ENCODE measurements around the gene BFSP2. TPM values are rescaled to one million over a fixed set of nuclear protein-coding genes. Genes with fewer than 3 reads are reported as not detected.

Gene BFSP2
- total and polyA plus RNA-seq, 2 donors (not counting 3 experiments of a cell fraction or from before 2014, with no cell fraction given), result not detected

DNA sequence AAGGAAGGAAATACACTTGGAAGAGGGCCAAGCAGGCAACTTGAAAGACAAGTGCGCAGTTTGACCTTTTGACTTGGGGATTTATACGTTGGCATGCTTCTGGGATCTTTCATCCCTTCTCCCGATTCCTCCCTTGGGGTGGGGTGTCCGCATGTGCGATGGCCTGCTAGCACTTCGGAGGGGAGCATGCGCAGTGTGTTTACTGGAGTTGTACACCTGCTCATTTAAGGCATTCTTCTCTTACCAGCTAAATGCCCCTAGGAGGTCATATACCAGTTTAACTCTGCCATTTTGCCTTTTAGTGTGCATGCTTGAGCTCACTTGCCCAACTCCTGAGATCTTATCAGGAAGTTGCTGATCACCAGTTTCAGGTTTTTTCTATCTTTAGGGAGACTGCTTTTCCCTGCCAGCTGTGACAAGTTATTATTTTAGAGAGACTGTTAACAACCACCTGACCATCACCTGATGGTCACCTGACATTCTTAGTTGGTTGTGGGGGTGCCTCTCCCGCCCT is 63.5 kb downstream of the BFSP2 start:
- Histone ChIP-seq H3K36me3 (ENCODE audit: control insufficient read depth in 2 of 2, extremely low read depth in 1 of 2, insufficient read depth in 2 of 2, low read length in 2 of 2) (no peaks in the 10 kb centered on the region), H3K9ac (replicated peaks; ENCODE audit: extremely low read depth, insufficient read depth, low read length) (no peak overlapping the region), H3K9me3 (replicated peaks; ENCODE audit: control insufficient read depth, insufficient read depth, low read length) (no peaks in the 10 kb centered on the region), H4K20me1 (replicated peaks; ENCODE audit: control insufficient read depth, extremely low read depth, insufficient read depth, low read length) (no peaks in the 10 kb centered on the region), H3K4me1 (ENCODE audit: control insufficient read depth, extremely low read depth, insufficient read depth, low read length) (no peaks in the 10 kb centered on the region), H3K4me2 (ENCODE audit: insufficient read depth, low read length) (no peak overlapping the region), H3K9me1 (replicated peaks; ENCODE audit: control insufficient read depth, extremely low read depth, insufficient read depth, low read length) (no peaks in the 10 kb centered on the region), H3K4me3 (replicated peaks in 1 of 3; ENCODE audit: insufficient read depth in 1 of 3, low read depth in 1 of 3, low read length in 3 of 3) (no peak overlapping the region), H2AFZ (ENCODE audit: low read depth, low read length) (no peak overlapping the region), H3K27ac (ENCODE audit: insufficient read depth, low read depth, low read length) (no peak overlapping the region), H3K79me2 (ENCODE audit: control insufficient read depth, insufficient read depth, low read length) (no peaks in the 10 kb centered on the region), H3K27me3 (ENCODE audit: control insufficient read depth in 2 of 2, insufficient read depth in 2 of 2, low read length in 2 of 2) (peaks cover 5 to 13% of the 10 kb centered on the region in 2 experiments)
- no TSS peak for BruUV-seq (replicated peaks)
- FAIRE-seq (no peak), DNase-seq (ENCODE audit: low read depth, low spot score) (no peak)
- intact Hi-C loops (cut with micrococcal nuclease), result no loop called here
- dilution Hi-C loops (cut with MboI; ENCODE audit: extremely low pct_ligation_motif_present, low sequenced_read_pairs), result no loop called here
- ChIA-PET POLR2A (no interaction called here), CTCF (interaction anchor here (0.8 to 1.6 kb wide), 5 partner anchors 9 to 115 kb away, joined by 4 to 9 read pairs (median 5); no protein-coding TSS in a partner anchor)
- no peak for TF ChIP-seq POLR2AphosphoS5 (IDR thresholded peaks at IDR 0.05; ENCODE audit: insufficient read depth, low read depth, low read length)
- TF ChIP-seq POLR2A (IDR thresholded peaks at IDR 0.05; ENCODE audit: low read depth, low read length), result no peak
- no peak for TF ChIP-seq MAX (IDR thresholded peaks at IDR 0.05; ENCODE audit: insufficient read depth, insufficient read length)

DNA sequence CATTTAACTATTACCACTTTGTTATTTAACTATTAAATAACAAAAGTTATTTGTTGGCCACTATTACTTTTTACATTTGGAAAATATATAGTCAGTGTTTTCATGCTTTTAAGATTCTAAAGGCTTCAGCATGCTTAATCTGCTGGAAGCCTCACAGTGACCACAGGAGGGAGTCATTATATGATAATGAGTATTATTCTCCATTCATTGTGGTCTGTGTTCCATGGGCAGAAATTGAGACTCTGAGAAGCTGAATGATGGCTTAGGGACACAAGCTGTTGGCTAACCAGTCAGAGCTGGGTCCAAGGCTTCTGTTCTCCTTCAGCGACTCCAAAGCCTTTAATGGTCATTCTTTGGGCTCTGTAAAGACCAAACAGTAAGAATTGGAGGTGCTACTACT is 64.7 kb downstream of the BFSP2 start:
- CTCF ChIA-PET, result interaction anchor here (0.6 to 1.8 kb wide), 26 partner anchors 9 to 1009 kb away, joined by 3 to 32 read pairs (median 4); partner anchors contain the start of genes CDV3 and TOPBP1
- Histone ChIP-seq H3K79me2 (ENCODE audit: control insufficient read depth, insufficient read depth, low read length) (no peaks in the 10 kb centered on the region), H3K9me1 (replicated peaks; ENCODE audit: control insufficient read depth, extremely low read depth, insufficient read depth, low read length) (no peaks in the 10 kb centered on the region), H3K27ac (ENCODE audit: insufficient read depth, low read depth, low read length) (no peak overlapping the region), H4K20me1 (replicated peaks; ENCODE audit: control insufficient read depth, extremely low read depth, insufficient read depth, low read length) (no peaks in the 10 kb centered on the region), H3K4me2 (ENCODE audit: insufficient read depth, low read length) (no peak overlapping the region), H3K9ac (replicated peaks; ENCODE audit: extremely low read depth, insufficient read depth, low read length) (no peak overlapping the region), H3K4me1 (ENCODE audit: control insufficient read depth, extremely low read depth, insufficient read depth, low read length) (no peaks in the 10 kb centered on the region), H3K27me3 (ENCODE audit: control insufficient read depth in 2 of 2, insufficient read depth in 2 of 2, low read length in 2 of 2) (peaks cover 4 to 13% of the 10 kb centered on the region in 2 experiments), H3K9me3 (replicated peaks; ENCODE audit: control insufficient read depth, insufficient read depth, low read length) (no peaks in the 10 kb centered on the region), H3K36me3 (ENCODE audit: control insufficient read depth in 2 of 2, extremely low read depth in 1 of 2, insufficient read depth in 2 of 2, low read length in 2 of 2) (no peaks in the 10 kb centered on the region), H2AFZ (ENCODE audit: low read depth, low read length) (no peak overlapping the region), H3K4me3 (replicated peaks in 1 of 3; ENCODE audit: insufficient read depth in 1 of 3, low read depth in 1 of 3, low read length in 3 of 3) (no peak overlapping the region)
- FAIRE-seq (no peak), DNase-seq (ENCODE audit: low read depth, low spot score) (peak; percentile 52)
- dilution Hi-C loops (cut with MboI; ENCODE audit: extremely low pct_ligation_motif_present, low sequenced_read_pairs) (no loop called here), intact Hi-C loops (cut with micrococcal nuclease) (loop anchor here (1.0 kb wide), 1 partner anchor 114 kb away; no protein-coding TSS in a partner anchor)
- BruUV-seq (replicated peaks), result no TSS peak
- TF ChIP-seq, protein P1, sequence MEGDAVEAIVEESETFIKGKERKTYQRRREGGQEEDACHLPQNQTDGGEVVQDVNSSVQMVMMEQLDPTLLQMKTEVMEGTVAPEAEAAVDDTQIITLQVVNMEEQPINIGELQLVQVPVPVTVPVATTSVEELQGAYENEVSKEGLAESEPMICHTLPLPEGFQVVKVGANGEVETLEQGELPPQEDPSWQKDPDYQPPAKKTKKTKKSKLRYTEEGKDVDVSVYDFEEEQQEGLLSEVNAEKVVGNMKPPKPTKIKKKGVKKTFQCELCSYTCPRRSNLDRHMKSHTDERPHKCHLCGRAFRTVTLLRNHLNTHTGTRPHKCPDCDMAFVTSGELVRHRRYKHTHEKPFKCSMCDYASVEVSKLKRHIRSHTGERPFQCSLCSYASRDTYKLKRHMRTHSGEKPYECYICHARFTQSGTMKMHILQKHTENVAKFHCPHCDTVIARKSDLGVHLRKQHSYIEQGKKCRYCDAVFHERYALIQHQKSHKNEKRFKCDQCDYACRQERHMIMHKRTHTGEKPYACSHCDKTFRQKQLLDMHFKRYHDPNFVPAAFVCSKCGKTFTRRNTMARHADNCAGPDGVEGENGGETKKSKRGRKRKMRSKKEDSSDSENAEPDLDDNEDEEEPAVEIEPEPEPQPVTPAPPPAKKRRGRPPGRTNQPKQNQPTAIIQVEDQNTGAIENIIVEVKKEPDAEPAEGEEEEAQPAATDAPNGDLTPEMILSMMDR (IDR thresholded peaks at IDR 0.05; ENCODE audit: extremely low read depth in 1 of 2, insufficient read depth in 1 of 2, low read depth in 1 of 2, low read length in 2 of 2), result peak; percentile 13 to 25
- TF ChIP-seq JUN (IDR thresholded peaks at IDR 0.05; ENCODE audit: borderline replicate concordance, insufficient read depth, insufficient read length, low read depth), result no peak
- POLR2A ChIA-PET, result interaction anchor here (0.6 to 0.9 kb wide), 2 partner anchors 17 to 114 kb away, joined by 4 read pairs; no protein-coding TSS in a partner anchor
